Measurements from ENCODE around the gene SSR2.

DNA sequence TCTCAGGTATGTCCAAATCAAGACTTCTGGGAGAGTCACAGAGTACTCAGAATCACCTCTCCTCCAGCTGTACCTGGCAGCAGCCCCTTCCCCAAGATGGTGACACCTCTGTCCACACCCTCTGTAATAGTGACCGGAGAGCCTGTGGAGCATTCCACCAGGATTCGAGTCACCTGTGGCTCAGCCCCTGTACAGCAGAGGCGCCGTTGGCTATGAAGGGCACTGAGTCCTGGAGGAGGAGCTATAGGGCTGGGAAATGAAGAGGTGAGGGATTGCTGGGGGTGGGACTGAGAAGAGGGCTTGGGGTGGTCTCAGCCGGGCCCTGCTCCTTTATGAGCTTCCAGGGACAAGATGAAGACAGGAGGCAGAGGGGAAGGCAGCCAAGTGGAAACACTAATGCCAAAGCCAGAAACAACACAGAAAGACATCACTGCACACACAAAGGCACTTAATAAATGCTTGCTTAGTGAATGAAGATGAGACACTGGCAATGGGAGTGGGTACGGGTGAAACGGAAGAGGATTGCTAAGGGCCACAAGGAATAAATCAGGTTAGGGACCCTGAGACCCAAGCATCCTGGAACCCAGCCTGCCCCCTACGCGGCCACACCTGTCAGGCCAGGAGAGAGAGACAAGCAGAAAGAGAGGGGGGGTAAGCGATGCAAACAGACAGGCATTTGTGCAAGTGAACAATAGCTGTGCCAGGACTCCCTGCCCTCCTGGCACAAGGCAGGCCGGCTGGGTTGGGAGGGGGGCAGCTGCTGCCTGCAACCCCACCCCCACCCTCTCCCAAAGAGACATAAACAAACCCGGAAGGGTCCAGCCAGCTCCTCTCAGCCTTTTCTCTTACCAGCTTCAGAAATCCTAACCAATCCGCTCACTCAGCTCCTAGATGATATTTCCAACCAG is 46.3 kb downstream of the SSR2 start:
- TF ChIP-seq, protein P1, sequence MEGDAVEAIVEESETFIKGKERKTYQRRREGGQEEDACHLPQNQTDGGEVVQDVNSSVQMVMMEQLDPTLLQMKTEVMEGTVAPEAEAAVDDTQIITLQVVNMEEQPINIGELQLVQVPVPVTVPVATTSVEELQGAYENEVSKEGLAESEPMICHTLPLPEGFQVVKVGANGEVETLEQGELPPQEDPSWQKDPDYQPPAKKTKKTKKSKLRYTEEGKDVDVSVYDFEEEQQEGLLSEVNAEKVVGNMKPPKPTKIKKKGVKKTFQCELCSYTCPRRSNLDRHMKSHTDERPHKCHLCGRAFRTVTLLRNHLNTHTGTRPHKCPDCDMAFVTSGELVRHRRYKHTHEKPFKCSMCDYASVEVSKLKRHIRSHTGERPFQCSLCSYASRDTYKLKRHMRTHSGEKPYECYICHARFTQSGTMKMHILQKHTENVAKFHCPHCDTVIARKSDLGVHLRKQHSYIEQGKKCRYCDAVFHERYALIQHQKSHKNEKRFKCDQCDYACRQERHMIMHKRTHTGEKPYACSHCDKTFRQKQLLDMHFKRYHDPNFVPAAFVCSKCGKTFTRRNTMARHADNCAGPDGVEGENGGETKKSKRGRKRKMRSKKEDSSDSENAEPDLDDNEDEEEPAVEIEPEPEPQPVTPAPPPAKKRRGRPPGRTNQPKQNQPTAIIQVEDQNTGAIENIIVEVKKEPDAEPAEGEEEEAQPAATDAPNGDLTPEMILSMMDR (conservative IDR thresholded peaks at IDR 0.05; ENCODE audit: low read length) = 0 out of 2 replicates have a peak, but pooled peaks have one; percentile 16
- TF ChIP-seq EZH2phosphoT487 (IDR thresholded peaks at IDR 0.05; ENCODE audit: borderline replicate concordance) = no peak
